Colonic mucosa (tissue), 4 donors: ENCODE data around the gene CACNA1S. TPM values are rescaled to one million over a fixed set of nuclear protein-coding genes. Genes with fewer than 3 reads are reported as not detected.

Experiments
- DNase-seq: peaks from one replicate; pipeline ENCODE4 v3.0.0-alpha.2; 2020
- H3K27ac ChIP-seq: fragments of 200-600 bp; one replicate; pipeline ENCODE4 v1.8.0; 2021
- H3K27me3 ChIP-seq: fragments of 200-600 bp; one replicate; pipeline ENCODE4 v1.8.0; 2021
- H3K36me3 ChIP-seq: fragments of 200-600 bp; one replicate; pipeline ENCODE4 v1.8.0; 2021
- H3K4me1 ChIP-seq: fragments of 200-600 bp; one replicate; pipeline ENCODE4 v1.8.0; 2021; ENCODE audit warnings: mild to moderate bottlenecking
- H3K4me3 ChIP-seq: fragments of 200-600 bp; one replicate; pipeline ENCODE4 v1.8.0; 2021
- H3K9ac ChIP-seq, 2 donors: one replicate each; pipeline ENCODE4 v1.7.0; 2013; ENCODE audit warnings: control low read depth in 2 of 2, low read depth in 2 of 2, low read length in 2 of 2
- H3K9me3 ChIP-seq: fragments of 200-600 bp; one replicate; pipeline ENCODE4 v1.8.0; 2021
- intact Hi-C: fragments of 100-400 bp; cut with DNase I; formaldehyde crosslinking; loops from one replicate; pipeline ENCODE4 v1.14.1; 2022
- total RNA-seq, 2 donors: library from RNA; stranded (reverse); fragmentation: NEBNext Ultra II Directional in 1 of 2; extraction: Animal tissue kit (Norgen Biotek cat#: 25700) in 1 of 2; gene quantifications; one replicate each; pipeline ENCODE4 v1.2.1, GENCODE V29; 2021
- TF ChIP-seq, protein P1 (sequence below): fragments of 200-600 bp; IDR thresholded peaks from one replicate; pipeline ENCODE4 v1.8.0; 2022; ENCODE audit warnings: antibody characterized with exemption, mild to moderate bottlenecking
- donor health status: healthy.
- donor health status: DM: no; HTN: no; CAD: no.
- donor health status: DM: no; HTN: no; CAD: no.

Gene CACNA1S
- total RNA-seq, 2 donors from 2014 or later = not detected

DNA sequence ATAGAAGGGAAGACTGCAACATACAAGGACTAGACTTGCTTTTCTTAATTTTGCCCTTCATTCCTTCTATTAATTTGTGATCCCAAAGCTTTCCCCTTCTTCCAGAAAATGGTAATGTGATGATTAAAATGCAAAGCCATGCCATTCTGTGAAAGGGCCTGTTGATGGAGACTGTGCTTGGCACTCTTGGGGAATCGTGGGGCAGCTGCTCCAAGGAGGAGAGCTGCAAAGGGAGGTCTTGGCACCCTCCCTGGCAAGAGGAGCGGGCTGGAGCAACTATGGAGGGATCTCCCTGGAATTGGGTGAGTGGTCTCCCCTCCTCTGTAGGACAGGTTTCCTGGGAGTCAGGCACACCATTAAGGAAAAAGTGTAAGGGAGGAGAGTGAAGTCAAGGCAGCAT is 16.6 kb downstream of the CACNA1S start:
- TF ChIP-seq, protein P1, sequence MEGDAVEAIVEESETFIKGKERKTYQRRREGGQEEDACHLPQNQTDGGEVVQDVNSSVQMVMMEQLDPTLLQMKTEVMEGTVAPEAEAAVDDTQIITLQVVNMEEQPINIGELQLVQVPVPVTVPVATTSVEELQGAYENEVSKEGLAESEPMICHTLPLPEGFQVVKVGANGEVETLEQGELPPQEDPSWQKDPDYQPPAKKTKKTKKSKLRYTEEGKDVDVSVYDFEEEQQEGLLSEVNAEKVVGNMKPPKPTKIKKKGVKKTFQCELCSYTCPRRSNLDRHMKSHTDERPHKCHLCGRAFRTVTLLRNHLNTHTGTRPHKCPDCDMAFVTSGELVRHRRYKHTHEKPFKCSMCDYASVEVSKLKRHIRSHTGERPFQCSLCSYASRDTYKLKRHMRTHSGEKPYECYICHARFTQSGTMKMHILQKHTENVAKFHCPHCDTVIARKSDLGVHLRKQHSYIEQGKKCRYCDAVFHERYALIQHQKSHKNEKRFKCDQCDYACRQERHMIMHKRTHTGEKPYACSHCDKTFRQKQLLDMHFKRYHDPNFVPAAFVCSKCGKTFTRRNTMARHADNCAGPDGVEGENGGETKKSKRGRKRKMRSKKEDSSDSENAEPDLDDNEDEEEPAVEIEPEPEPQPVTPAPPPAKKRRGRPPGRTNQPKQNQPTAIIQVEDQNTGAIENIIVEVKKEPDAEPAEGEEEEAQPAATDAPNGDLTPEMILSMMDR = no peak
- Histone ChIP-seq H3K9ac (no peak overlapping the region), H3K27ac (no peak overlapping the region), H3K36me3 (no peaks in the 10 kb centered on the region), H3K27me3 (no peaks in the 10 kb centered on the region), H3K4me1 (no peaks in the 10 kb centered on the region), H3K9me3 (no peaks in the 10 kb centered on the region), H3K4me3 (no peak overlapping the region)
- no peak for DNase-seq
- intact Hi-C loops = no loop called here

DNA sequence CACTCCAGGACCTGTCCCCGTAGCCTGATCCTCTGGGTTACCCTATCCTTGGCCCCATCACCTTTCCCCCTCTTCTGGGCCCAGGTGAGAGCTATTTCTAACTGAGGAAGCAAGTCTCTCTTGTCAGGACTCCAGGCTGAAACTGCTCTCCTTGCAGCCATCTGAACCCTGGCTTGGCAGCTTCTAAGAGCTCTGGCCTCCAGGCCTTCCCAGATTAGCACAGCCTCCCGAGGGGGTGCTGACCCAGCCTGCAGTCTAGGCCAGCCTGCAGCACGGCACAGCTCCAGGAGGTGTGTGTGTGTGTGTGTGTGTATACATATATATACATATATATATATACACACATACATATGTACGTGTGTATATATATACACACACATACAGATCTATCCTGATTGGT is 17.4 kb downstream of the CACNA1S start:
- intact Hi-C loops = no loop called here
- Histone ChIP-seq H3K9me3 (no peaks in the 10 kb centered on the region), H3K4me3 (no peak overlapping the region), H3K4me1 (no peaks in the 10 kb centered on the region), H3K27me3 (no peaks in the 10 kb centered on the region), H3K36me3 (no peaks in the 10 kb centered on the region), H3K9ac (no peak overlapping the region), H3K27ac (no peak overlapping the region)
- no peak for DNase-seq
- TF ChIP-seq, protein P1 = no peak

- Histone ChIP-seq H3K9me3 (no peaks in the 10 kb centered on the region), H3K27me3 (no peaks in the 10 kb centered on the region), H3K9ac (no peak overlapping the region), H3K4me3 (no peak overlapping the region), H3K27ac (no peak overlapping the region), H3K4me1 (no peaks in the 10 kb centered on the region), H3K36me3 (no peaks in the 10 kb centered on the region)
- TF ChIP-seq, protein P1 = no peak
- intact Hi-C loops = no loop called here
- no peak for DNase-seq
These were observed 18.3 kb downstream of the CACNA1S start for GRCh38 chr1:201093962-201094361.

DNA sequence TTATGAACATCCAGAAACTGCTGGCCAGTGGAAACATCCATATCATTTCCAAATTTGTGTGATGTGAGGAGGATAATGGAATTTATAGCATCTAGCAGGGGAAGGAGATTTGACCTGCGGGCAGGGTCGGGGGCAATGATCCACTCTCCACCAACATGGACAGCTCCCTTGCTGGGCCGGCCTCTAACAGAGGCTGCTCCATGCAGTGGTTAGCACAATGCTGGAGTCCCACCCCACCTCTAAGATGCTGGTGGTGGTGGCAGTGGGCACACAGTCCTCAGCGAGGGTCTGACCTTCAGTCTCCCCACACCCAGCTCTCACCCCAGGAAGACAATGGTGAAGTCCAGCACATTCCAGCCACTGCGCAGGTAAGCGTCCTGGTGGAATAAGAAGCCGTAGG is 18.7 kb downstream of the CACNA1S start:
- Histone ChIP-seq H3K36me3 (no peaks in the 10 kb centered on the region), H3K9me3 (no peaks in the 10 kb centered on the region), H3K27me3 (no peaks in the 10 kb centered on the region), H3K4me1 (no peaks in the 10 kb centered on the region), H3K9ac (no peak overlapping the region), H3K4me3 (no peak overlapping the region), H3K27ac (no peak overlapping the region)
- intact Hi-C loops = no loop called here
- TF ChIP-seq, protein P1 = no peak
- no peak for DNase-seq

GRCh38 chr1:201092738-201093137 is 19.5 kb downstream of the CACNA1S start:
- Histone ChIP-seq H3K4me3 (no peak overlapping the region), H3K4me1 (no peaks in the 10 kb centered on the region), H3K27me3 (no peaks in the 10 kb centered on the region), H3K36me3 (no peaks in the 10 kb centered on the region), H3K9me3 (no peaks in the 10 kb centered on the region), H3K9ac (no peak overlapping the region), H3K27ac (no peak overlapping the region)
- TF ChIP-seq, protein P1 = no peak
- intact Hi-C loops = no loop called here
- no peak for DNase-seq

- Histone ChIP-seq H3K4me3 (no peak overlapping the region), H3K27me3 (no peaks in the 10 kb centered on the region), H3K36me3 (no peaks in the 10 kb centered on the region), H3K27ac (no peak overlapping the region), H3K4me1 (no peaks in the 10 kb centered on the region), H3K9me3 (no peaks in the 10 kb centered on the region), H3K9ac (no peak overlapping the region)
- intact Hi-C loops = no loop called here
- DNase-seq = no peak
- TF ChIP-seq, protein P1 = no peak
These were observed 21.0 kb downstream of the CACNA1S start for GRCh38 chr1:201091256-201091655.
